ENCODE measurements around the gene GZMM.

GZMM gene

DNA sequence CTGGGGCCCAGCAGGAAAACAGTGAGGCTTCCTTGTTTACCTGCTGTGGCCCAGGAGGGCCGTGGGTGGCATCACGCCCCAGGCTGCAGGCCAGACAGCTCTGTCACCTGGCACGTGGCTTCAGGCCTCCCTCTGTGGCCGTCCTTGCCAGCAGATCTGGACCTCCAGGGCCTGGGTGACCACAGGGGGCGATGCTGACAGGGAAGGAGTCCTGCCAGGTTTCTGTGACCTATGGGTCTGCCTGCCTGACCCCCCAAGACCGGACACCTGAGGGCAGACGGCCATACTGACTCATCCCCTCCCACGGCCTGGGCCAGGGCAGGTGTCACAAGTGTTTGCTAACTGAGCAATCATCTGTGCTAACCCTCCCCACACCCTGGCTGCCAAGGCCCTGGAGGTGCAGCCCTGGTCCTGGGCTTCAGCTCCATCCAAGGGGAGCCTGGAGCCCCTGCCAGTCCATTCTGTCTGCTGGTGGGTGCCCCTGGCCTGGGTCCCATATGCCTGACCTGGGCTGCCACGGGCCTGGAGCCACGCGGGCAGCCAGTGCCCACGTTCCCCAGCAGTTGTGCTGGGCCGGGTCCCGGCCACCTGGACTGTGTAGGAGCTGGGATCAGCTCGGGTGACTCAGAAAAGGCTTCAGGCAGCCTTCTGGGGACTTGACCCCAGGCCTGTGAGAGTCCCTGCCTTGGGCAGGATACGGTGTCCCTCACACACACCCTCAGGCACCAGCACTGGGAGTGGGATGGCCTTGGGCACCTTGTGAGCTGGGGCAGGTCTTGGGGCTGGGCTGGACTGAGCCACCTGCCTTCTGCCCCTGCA lies 8.6 kb upstream of the GZMM start:
- no peak for DNase-seq (ENCODE audit: low read depth in 2 of 2)

GRCh38 chr19:536031-536880 lies 7.6 kb upstream of the GZMM start:
- no peak for DNase-seq (ENCODE audit: low read depth in 2 of 2)

DNA sequence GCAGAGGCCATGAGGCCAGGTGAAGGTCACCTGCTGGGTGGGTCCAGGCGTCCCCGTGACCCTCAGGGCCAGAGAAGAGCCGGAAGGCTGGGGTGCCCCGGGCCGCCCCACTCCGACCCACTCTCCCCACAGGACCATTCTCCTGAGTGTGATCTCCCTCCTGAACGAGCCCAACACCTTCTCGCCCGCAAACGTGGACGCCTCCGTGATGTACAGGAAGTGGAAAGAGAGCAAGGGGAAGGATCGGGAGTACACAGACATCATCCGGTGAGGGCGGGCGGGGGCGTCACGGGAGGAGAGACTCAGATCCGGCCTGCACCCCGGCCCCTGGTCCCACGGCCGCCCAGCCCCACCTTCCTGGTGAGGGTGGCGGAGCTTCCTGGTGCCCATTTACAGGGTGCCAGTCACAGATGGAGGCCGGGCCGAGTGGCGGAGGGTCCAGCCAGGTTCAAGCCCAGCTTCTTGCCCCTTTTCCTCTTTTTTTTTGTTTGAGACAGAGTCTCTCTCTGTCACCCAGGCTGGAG lies 6.9 kb upstream of the GZMM start:
- DNase-seq (ENCODE audit: low read depth in 2 of 2), result no peak

- DNase-seq (ENCODE audit: low read depth in 2 of 2), result no peak
Measured at GRCh38 chr19:538641-539428, 5.0 kb upstream of the GZMM start.

DNA sequence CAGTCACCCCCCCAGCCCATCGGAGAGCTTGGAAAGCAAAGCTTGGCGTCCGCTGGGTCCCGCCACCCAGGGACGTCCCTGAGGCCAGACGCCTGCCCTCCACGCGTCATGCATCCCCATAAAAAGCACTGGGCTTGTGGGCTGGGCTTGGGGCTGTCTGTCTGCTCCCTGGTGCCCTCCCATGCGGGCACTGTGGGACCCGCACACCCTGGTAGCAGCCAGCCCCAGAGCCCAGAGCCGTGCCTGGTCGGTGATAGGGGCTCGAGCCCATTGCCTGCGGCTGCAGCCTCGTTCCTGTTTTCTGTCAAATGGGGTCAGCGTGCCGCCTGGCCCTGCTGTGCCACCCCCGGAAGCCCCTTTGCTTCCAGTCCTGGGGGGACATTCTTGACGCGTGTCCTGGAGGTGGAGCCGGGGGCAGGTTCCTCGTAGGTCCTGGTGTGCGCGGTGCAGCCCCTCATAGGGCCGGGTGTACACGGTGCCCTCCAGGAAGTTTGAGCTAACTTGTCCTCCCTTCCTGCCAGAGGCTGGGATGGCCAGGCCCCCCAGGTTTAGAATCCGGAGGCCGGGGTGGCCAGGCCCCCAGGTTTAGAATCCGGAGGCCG lies 4.3 kb upstream of the GZMM start:
- no peak for DNase-seq (ENCODE audit: low read depth in 2 of 2)

GRCh38 chr19:540867-541637 lies 2.8 kb upstream of the GZMM start:
- no peak for DNase-seq (ENCODE audit: low read depth in 2 of 2)

DNA sequence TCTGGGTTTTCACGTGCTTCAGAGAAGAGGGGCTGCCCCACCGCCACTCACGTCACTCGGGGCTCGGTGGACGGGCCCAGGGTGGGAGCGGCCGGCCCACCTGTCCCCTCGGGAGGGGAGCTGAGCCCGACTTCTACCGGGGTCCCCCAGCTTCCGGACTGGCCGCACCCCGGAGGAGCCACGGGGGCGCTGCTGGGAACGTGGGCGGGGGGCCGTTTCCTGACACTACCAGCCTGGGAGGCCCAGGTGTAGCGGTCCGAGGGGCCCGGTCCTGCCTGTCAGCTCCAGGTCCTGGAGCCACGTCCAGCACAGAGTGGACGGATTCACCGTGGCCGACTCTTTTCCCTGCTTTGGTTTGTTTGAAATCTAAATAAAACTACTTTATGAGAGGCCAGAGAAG lies 2.2 kb upstream of the GZMM start:
- no peak for DNase-seq (ENCODE audit: low read depth in 2 of 2)

DNA sequence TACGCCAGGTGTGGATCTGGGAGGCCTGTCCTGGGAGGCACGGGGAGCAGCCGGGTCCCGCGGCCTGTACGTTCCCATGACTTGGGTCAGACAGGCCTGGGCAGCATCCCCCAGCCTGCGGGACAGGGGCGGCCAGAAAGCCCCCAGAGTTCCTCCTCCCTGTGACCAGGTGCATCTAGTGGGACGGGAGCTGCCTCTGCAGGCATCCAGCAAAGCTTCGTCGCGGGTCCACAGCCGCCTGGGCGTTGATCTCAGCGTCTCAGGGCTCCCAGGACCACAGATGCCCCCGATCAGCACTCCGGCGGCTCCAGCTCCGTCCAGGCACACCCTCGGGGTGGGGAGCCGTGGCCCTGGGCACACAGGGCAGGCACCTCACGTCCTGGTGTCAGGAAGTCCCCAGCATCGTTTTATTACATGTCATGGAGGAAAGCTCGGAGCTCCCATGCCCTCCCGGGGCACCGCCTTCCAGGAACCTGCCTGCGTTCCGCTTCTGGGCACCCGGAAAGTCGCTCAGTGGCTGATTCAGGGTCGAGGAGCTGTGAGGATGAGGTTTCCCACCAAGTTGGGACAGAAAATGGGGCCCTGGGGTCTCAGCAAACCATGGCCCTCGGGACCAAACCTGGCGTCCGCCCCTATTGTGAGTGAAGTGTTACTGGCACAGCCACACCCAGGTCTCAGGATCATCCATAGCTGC lies 1.5 kb upstream of the GZMM start:
- DNase-seq (ENCODE audit: low read depth in 2 of 2), result no peak

DNA sequence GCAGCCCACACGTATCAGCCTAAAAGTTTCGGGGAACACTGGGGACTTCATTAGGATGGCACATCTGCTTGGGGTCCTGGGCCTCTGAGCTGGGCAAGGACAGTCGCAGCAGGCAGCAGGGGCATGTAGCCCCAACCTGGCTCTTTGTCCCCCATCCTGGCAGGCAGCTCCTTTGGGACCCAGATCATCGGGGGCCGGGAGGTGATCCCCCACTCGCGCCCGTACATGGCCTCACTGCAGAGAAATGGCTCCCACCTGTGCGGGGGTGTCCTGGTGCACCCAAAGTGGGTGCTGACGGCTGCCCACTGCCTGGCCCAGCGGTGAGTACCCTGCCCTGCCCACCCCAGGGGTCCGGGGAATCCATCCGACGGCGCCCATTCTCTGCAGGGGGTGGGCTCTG lies 3.3 kb downstream of the GZMM start:
- DNase-seq (ENCODE audit: low read depth in 2 of 2), result no peak

GRCh38 chr19:547836-548720 lies 4.2 kb downstream of the GZMM start:
- DNase-seq (ENCODE audit: low read depth in 2 of 2), result no peak

GRCh38 chr19:548886-549830 lies 5.3 kb downstream of the GZMM start:
- no peak for DNase-seq (ENCODE audit: low read depth in 2 of 2)

DNA sequence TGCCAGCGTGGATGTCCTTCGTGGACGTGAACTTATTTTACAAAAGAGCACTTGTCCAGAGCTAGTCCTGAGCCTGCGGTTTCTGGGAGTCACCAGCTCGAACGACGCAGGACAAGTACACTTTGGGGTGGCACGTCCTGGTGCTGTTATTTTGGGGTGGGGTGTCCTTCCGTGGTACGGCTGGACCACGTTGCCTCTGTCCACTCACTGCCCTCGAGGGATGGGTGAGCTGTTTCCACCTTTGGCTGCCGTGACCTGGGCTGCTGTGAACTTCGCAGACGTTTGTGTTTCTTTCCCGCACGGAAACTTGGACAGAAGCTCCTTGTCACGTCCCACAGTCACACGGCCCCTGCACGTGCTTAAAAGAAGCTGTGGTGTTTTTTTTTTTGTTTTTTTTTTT lies 11.0 kb downstream of the GZMM start:
- no peak for DNase-seq (ENCODE audit: low read depth in 2 of 2)

DNA sequence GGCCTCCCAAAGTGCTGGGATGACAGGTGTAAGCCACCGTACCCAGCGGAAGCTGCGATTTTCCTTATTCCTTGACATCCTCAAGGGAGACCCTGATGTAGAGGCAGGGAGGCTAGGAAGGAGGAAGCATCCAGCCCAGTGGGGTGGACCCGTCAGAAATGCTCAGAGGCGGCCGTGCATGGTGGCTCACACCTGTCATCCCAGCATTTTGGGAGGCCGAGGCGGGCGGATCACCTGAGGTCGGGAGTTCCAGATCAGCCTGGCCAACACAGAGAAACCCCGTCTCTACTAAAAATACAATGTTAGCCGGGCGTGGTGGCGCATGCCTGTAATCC lies 11.6 kb downstream of the GZMM start:
- no peak for DNase-seq (ENCODE audit: low read depth in 2 of 2)

GRCh38 chr19:556611-557382 lies 12.9 kb downstream of the GZMM start:
- DNase-seq (ENCODE audit: low read depth in 2 of 2), result no peak

DNA sequence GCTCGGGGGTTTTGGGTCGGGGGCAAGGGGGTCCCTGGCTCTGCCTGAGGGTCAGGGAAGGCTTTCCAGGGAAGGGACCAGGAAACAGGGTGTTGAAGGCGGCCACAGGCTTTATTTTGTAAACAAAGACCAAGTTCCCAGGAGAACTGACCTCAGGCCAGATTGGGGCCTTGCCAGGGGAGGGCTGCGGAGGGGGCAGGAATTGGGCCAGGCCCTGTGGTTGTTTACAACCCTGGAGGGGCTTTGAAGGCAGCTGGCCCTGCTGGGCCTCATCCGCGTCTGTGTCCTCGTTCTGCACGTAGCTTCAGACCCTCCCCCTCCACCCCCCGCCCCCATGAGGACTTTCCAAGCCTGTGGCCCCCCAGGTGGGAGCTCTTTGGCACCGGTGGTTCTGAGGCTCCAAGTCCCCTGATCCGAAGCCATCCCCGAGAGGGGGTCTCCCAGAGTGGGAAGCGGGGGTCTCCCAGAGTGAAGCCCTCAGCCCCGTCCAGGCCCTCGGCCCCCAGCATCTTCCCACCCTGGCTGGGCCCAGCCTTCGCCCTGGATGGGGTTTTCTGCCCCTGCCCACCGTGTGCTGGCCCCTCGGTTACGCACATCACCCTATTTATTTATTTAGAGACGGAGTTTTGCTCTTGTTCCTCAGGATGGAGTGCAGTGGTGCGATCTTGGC lies 15.1 kb downstream of the GZMM start:
- no peak for DNase-seq (ENCODE audit: low read depth in 2 of 2)

DNA sequence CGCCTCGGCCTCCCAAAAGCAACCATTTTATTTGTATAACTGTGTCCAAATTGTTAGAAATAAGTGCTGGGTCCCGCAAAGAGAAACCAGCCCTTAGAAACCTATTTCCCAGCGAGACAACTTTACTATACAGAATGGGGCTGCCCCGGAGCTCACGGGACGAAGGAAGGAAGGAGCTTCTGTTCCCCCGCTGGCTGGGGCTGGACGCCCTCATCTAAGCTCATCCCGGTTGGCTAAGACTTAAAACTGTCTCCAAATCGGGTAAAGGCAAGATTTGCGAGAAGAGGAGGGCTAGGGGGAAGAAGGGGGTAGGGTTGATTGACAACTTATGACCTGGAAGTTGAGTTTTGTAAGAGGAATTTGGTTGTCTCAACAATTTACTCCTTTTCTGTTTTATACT lies 16.3 kb downstream of the GZMM start:
- no peak for DNase-seq (ENCODE audit: low read depth in 2 of 2)

- no peak for DNase-seq (ENCODE audit: low read depth in 2 of 2)
Measured at GRCh38 chr19:566403-566802, 22.6 kb downstream of the GZMM start.

Measured in stimulated activated CD4-positive, alpha-beta T cell treated with anti-CD3 and anti-CD28 coated beads, Interleukin-1b, Interleukin-23, amount 100 ng/mL, for 4 hours (primary cell).